AG09309 (cell line): ENCODE data around the gene RAP2A.

Source experiments
- DNase-seq: peaks from one replicate; pipeline ENCODE4 v3.0.0-alpha.2; 2010; ENCODE audit warnings: low read depth
- H3K4me3 ChIP-seq: 2 replicates; pipeline ENCODE4 v1.5.1; 2011; ENCODE audit warnings: mild to moderate bottlenecking, low read depth, low read length, moderate library complexity; ENCODE audit not compliant: control insufficient read depth
- TF ChIP-seq, protein P1 (sequence below): IDR thresholded peaks from 2 replicates; pipeline ENCODE4 v1.5.1; 2011; ENCODE audit warnings: mild to moderate bottlenecking, low read depth, low read length, inconsistent platforms; ENCODE audit not compliant: insufficient read depth, control insufficient read depth; ENCODE audit errors: missing control alignments

The RAP2A gene

DNA sequence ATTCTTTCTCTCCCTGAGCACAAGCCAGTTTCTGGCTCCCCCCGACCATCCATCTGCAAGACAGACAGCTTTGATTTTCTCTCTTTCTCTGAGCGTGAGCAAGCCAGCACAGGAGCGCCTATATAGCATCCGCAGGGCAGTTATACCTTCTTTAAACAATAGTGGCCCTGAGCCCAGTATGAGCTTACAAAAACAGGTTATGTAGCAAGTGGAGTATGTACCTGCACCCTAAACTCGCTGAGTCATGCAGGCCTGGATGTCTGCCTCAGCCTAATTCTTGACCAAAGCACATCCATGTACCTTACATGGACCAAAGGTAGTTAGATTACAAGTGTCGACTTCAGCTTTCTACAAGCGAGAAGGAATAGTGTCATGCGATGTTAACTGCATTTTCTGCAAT, 61.7 kb downstream of the RAP2A start:
- no peak for DNase-seq
- TF ChIP-seq, protein P1, sequence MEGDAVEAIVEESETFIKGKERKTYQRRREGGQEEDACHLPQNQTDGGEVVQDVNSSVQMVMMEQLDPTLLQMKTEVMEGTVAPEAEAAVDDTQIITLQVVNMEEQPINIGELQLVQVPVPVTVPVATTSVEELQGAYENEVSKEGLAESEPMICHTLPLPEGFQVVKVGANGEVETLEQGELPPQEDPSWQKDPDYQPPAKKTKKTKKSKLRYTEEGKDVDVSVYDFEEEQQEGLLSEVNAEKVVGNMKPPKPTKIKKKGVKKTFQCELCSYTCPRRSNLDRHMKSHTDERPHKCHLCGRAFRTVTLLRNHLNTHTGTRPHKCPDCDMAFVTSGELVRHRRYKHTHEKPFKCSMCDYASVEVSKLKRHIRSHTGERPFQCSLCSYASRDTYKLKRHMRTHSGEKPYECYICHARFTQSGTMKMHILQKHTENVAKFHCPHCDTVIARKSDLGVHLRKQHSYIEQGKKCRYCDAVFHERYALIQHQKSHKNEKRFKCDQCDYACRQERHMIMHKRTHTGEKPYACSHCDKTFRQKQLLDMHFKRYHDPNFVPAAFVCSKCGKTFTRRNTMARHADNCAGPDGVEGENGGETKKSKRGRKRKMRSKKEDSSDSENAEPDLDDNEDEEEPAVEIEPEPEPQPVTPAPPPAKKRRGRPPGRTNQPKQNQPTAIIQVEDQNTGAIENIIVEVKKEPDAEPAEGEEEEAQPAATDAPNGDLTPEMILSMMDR = no peak
- no peak overlapping the region for H3K4me3 ChIP-seq

DNA sequence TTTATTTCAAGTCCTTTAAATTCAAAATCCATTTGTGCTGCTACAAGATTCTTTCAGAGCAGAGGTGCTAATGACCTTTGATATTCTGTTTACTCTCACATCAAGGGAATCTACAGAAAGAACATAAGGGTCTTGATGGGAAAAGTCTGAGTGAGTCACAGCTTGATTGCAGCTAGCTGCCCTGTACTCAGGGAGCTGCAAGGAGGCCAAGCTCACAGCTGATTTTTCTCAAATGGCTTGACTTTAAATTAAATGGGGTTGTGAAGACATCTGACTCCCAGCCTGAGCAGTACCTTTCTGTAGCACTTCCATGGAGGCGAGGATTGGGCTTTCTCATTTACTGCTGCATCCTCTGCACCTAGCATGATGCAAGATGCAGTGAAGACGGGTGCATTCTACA, 62.5 kb downstream of the RAP2A start:
- DNase-seq = no peak
- TF ChIP-seq, protein P1 = no peak
- no peak overlapping the region for H3K4me3 ChIP-seq

DNA sequence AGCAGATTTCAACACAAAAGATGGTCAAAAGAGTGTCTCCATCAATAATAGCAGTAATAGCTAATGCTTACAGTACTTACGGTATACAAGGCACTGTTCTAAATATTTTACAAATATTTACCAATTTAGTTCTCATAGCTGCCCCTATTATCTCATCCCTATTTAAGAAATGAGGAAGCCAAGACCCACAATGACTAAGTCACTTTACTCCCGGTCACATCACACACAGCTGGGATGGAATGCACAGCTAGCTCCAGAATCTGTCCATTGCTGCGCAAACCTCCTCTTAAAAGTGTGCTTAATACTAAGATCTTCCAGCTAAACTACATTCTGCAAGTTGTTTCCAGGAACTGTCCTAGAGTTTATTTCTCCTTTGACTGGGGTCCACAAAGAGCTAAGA, 63.4 kb downstream of the RAP2A start:
- TF ChIP-seq, protein P1 = no peak
- no peak for DNase-seq
- no peak overlapping the region for H3K4me3 ChIP-seq

DNA sequence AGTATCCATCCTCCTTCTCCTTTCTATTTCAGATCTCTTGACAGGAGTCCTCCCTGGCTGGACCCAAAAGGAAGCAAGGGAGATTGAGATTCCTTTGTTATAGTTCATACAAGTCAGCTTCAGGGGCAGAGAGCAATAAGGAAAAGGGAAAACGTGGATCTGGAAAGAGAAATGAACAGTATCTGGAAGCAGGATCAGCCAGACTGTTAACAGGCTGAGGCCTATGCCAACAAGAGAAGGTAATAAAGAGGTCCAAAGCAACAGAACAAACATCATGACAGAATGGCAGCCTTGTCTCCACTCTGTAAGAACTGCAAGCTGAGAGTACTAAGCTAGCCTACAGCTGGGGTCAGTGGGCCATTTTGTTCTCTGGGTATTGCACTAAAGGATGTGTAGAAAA, 64.5 kb downstream of the RAP2A start:
- no peak for DNase-seq
- H3K4me3 ChIP-seq = no peak overlapping the region
- TF ChIP-seq, protein P1 = no peak

DNA sequence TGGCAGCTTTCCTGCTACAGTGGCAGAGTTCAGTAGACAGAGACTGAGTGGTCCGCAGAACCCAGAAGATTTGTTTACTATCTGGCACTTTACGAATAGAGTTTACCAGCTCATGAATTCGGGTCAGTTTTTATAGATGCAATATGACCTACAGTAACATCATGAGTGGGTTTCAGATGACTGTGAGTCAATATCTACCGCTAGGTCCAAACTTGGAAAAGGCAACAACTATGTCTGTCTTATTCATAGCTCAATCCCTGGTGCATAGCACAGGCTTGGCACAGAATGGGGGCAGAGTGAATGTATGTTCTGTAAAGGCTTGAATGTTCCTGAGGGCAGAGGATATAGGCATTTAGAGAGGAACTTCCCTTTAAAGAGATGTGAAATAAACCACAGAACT, 65.2 kb downstream of the RAP2A start:
- TF ChIP-seq, protein P1 = no peak
- DNase-seq = no peak
- H3K4me3 ChIP-seq = no peak overlapping the region

DNA sequence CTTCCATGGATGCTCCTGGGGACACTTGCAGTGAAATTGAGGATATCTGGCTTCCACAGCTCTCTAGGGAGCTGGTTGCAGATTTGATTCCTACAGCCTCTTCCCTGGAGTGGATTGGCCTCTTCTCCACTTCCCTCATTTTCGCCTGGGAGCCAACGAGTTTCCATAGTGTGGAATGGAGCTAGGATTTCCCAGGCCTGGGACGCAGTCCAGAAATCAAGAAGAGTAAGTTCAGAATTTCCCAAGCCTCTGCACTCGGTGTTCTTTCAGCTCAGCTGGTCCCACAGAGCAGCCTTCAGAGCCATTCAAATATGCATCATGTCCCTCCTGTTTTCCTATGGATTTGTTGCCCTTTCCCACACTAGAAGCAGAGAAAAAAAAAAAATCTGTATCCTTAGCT, 68.2 kb downstream of the RAP2A start:
- H3K4me3 ChIP-seq = no peak overlapping the region
- TF ChIP-seq, protein P1 = no peak
- no peak for DNase-seq

DNA sequence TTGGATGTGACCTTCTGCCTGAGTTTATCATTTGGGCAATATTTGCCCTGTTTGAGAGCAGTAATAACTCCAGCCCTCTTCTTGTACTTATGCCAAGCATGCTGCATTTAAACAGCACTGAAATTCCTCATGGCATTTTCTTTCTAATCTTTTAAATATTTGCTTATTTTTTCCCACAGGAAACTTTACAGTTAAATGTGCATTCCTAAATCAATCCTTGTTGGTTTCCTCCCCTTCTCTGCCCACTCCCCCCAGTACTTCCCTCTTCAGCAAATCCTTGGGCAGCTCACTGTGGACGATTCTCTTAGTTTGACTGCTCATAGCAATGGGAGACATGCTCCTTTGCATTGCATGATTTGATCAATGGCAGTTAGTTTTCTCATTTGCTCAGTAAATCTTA, 68.7 kb downstream of the RAP2A start:
- no peak overlapping the region for H3K4me3 ChIP-seq
- TF ChIP-seq, protein P1 = no peak
- DNase-seq = no peak
